Transverse colon (tissue), 3 donors: ENCODE measurements around the gene FCMR.

Experiments
- CTCF ChIP-seq, 5 experiments: fragments of 200-600 bp in 3 of 5; fragments of 450-650 bp in 2 of 5; sonication (generic) in 3 of 5; IDR thresholded peaks; 1 replicate in 2 of 5; 2 replicates in 3 of 5; pipeline ENCODE4 v1.5.1; 2016 to 2017; ENCODE audit warnings: antibody characterized with exemption in 5 of 5, inconsistent platforms in 3 of 5, mild to moderate bottlenecking in 2 of 5, moderate library complexity in 1 of 5
- EP300 ChIP-seq: sonication (generic); formaldehyde crosslinking; IDR thresholded peaks from one replicate; pipeline ENCODE4 v1.6.1; 2017; ENCODE audit warnings: antibody characterized with exemption, low read depth
- POLR2A ChIP-seq: fragments of 450-650 bp; IDR thresholded peaks from one replicate; pipeline ENCODE4 v1.6.1; 2016; ENCODE audit warnings: antibody characterized with exemption, mild to moderate bottlenecking, moderate library complexity

- TF ChIP-seq CTCF (IDR thresholded peaks at IDR 0.05) (no peak), POLR2A (no peak), EP300 (no peak)
Measured at GRCh38 chr1:206908038-206908437, 13.7 kb downstream of the FCMR start.
